ENCODE results near the gene NAPA. TPM values are rescaled to one million over a fixed set of nuclear protein-coding genes. Genes with fewer than 3 reads are reported as not detected.
A peak's percentile ranks its signal among the peaks of the same experiment; 100 is the strongest.

The NAPA gene
- total RNA-seq, 3 donors from 2014 or later: 82.4 to 117 (median 96.0) TPM

GRCh38 chr19:47471733-47472457 is 43.0 kb downstream of the NAPA start, which contains the start of gene SLC8A2:
Gene SLC8A2, minus strand, starts transcription at chr19:47471893. Its CDS starts 5,490 bp downstream, at chr19:47466403.
- peak in 1 of 2 donors; percentile 78 for DNase-seq (ENCODE audit: low spot score in 2 of 2)
- TF ChIP-seq POLR2AphosphoS5 (IDR thresholded peaks at IDR 0.05) (no peak), POLR2A (IDR thresholded peaks at IDR 0.05) (no peak)
- TF ChIP-seq, protein P1, sequence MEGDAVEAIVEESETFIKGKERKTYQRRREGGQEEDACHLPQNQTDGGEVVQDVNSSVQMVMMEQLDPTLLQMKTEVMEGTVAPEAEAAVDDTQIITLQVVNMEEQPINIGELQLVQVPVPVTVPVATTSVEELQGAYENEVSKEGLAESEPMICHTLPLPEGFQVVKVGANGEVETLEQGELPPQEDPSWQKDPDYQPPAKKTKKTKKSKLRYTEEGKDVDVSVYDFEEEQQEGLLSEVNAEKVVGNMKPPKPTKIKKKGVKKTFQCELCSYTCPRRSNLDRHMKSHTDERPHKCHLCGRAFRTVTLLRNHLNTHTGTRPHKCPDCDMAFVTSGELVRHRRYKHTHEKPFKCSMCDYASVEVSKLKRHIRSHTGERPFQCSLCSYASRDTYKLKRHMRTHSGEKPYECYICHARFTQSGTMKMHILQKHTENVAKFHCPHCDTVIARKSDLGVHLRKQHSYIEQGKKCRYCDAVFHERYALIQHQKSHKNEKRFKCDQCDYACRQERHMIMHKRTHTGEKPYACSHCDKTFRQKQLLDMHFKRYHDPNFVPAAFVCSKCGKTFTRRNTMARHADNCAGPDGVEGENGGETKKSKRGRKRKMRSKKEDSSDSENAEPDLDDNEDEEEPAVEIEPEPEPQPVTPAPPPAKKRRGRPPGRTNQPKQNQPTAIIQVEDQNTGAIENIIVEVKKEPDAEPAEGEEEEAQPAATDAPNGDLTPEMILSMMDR (IDR thresholded peaks at IDR 0.05): no peak
- Histone ChIP-seq H3K27me3 (peaks cover 0 to 49% of the 10 kb centered on the region in 2 donors), H3K4me1 (peaks cover 0 to 10% of the 10 kb centered on the region in 2 donors), H3K27ac (no peak within 1 kb of the TSS), H3K36me3 (no peaks in the 10 kb centered on the region), H3K9me3 (no peaks in the 10 kb centered on the region), H3K4me3 (peak within 1 kb of the TSS in 2 of 3 donors; percentile 9 to 45)
- intact Hi-C loops (cut with DNase I; ENCODE audit: low total_unique reads): no loop called here

DNA sequence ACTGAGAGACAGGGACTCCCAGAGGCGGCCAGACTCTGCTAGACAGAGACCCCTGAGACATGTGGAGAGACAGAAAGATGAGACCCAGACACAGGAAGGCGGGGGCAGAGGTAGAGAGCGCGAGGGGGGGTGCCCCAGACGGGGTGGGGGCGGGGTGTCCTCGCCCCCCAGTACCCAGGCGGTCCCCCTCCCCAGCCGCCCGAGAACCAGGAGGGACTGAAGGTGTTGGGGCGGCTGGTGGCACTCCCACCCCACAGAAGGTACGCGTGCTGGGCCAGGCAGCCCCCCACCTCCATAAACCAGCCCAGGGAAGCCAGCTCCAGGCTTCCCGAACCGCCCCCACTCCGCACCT is 43.5 kb downstream of the NAPA start:
- no peak for TF ChIP-seq POLR2A (IDR thresholded peaks at IDR 0.05)
- TF ChIP-seq, protein P1 (IDR thresholded peaks at IDR 0.05): no peak
- no peak for TF ChIP-seq POLR2AphosphoS5 (IDR thresholded peaks at IDR 0.05)
- H3K4me3 ChIP-seq: peak overlapping the region in 2 of 3 donors; percentile 9 to 45
- H3K9me3 ChIP-seq: no peaks in the 10 kb centered on the region
- peaks cover 0 to 49% of the 10 kb centered on the region in 2 donors for H3K27me3 ChIP-seq
- intact Hi-C loops (cut with DNase I; ENCODE audit: low total_unique reads): no loop called here
- no peak overlapping the region for H3K27ac ChIP-seq
- DNase-seq (ENCODE audit: low spot score in 2 of 2): no peak
- no peaks in the 10 kb centered on the region for H3K36me3 ChIP-seq
- H3K4me1 ChIP-seq: peaks cover 0 to 10% of the 10 kb centered on the region in 2 donors

- no peak for TF ChIP-seq POLR2A (IDR thresholded peaks at IDR 0.05)
- no peak for TF ChIP-seq POLR2AphosphoS5 (IDR thresholded peaks at IDR 0.05)
- TF ChIP-seq, protein P1 (IDR thresholded peaks at IDR 0.05): no peak
- Histone ChIP-seq H3K9me3 (no peaks in the 10 kb centered on the region), H3K4me1 (peaks cover 0 to 10% of the 10 kb centered on the region in 2 donors), H3K36me3 (no peaks in the 10 kb centered on the region), H3K27me3 (peaks cover 0 to 49% of the 10 kb centered on the region in 2 donors), H3K4me3 (no peak overlapping the region), H3K27ac (no peak overlapping the region)
- intact Hi-C loops (cut with DNase I; ENCODE audit: low total_unique reads): no loop called here
- DNase-seq (ENCODE audit: low spot score in 2 of 2): no peak
Observed at GRCh38 chr19:47470447-47471195, 44.2 kb downstream of the NAPA start.

DNA sequence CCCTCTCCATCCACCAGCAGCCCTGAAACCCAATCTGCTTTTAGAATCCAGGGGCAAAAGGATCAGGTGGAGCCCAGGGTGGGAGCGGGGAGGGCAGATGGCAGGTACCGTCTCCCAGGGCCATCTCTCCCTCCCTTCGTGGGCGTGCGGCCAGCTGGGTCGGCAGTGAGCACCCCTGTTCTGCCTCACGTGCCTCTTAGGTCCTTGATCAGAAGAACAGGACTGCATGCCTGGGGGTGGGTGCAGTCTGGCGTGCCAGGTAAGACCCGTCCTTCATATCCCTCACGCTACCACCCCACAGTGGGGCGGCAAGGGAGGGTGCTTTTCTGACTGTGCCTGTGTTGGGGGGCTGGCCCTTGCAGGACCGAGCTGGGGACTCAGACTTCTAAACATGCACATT is 45.1 kb downstream of the NAPA start:
- Histone ChIP-seq H3K36me3 (no peaks in the 10 kb centered on the region), H3K4me1 (peaks cover 0 to 10% of the 10 kb centered on the region in 2 donors), H3K9me3 (no peaks in the 10 kb centered on the region), H3K4me3 (no peak overlapping the region), H3K27ac (no peak overlapping the region), H3K27me3 (peaks cover 0 to 49% of the 10 kb centered on the region in 2 donors)
- intact Hi-C loops (cut with DNase I; ENCODE audit: low total_unique reads): no loop called here
- TF ChIP-seq POLR2AphosphoS5 (IDR thresholded peaks at IDR 0.05) (no peak), POLR2A (IDR thresholded peaks at IDR 0.05) (no peak)
- TF ChIP-seq, protein P1 (IDR thresholded peaks at IDR 0.05): no peak
- DNase-seq (ENCODE audit: low spot score in 2 of 2): no peak

- H3K4me1 ChIP-seq: peaks cover 0 to 10% of the 10 kb centered on the region in 2 donors
- H3K9me3 ChIP-seq: no peaks in the 10 kb centered on the region
- peaks cover 0 to 49% of the 10 kb centered on the region in 2 donors for H3K27me3 ChIP-seq
- TF ChIP-seq POLR2A (IDR thresholded peaks at IDR 0.05) (no peak), POLR2AphosphoS5 (IDR thresholded peaks at IDR 0.05) (no peak)
- TF ChIP-seq, protein P1 (IDR thresholded peaks at IDR 0.05): no peak
- no peaks in the 10 kb centered on the region for H3K36me3 ChIP-seq
- no peak for DNase-seq (ENCODE audit: low spot score in 2 of 2)
- no peak overlapping the region for H3K27ac ChIP-seq
- no peak overlapping the region for H3K4me3 ChIP-seq
- intact Hi-C loops (cut with DNase I; ENCODE audit: low total_unique reads): no loop called here
Observed at GRCh38 chr19:47469363-47469700, 45.5 kb downstream of the NAPA start.

Measured in breast epithelium (tissue), 4 donors.